Keratinocyte (primary cell): ENCODE data around the gene MYH15. TPM values are rescaled to one million over a fixed set of nuclear protein-coding genes. Genes with fewer than 3 reads are reported as not detected.

ENCODE experiments used
- DNase-seq: peaks from one replicate; pipeline ENCODE4 v3.0.0-alpha.2; 2011; ENCODE audit warnings: low read depth, missing footprints, low spot score
- FAIRE-seq: peaks from 2 replicates; lab custom pipeline; 2011; peaks lifted over from hg19 to GRCh38; lab: Jason Lieb, UNC
- H2AFZ ChIP-seq: 2 replicates; pipeline ENCODE4 v1.6.0; 2012; ENCODE audit warnings: low read length, control low read depth, inconsistent platforms; ENCODE audit not compliant: control insufficient read depth
- H3K27ac ChIP-seq: 2 replicates; pipeline ENCODE4 v1.5.1; 2011; ENCODE audit warnings: low read length; ENCODE audit not compliant: control insufficient read depth, insufficient read depth
- H3K27me3 ChIP-seq: 3 replicates; pipeline ENCODE4 v1.6.0; 2011; ENCODE audit warnings: low read length; ENCODE audit not compliant: control insufficient read depth, insufficient read depth; ENCODE audit errors: extremely low read depth
- H3K36me3 ChIP-seq, 2 experiments: 2 replicates in 1 of 2; 3 replicates in 1 of 2; pipeline ENCODE4 v1.5.1; 2011; ENCODE audit warnings: low read length in 2 of 2, mild to moderate bottlenecking in 1 of 2; ENCODE audit not compliant: control insufficient read depth in 2 of 2, insufficient read depth in 2 of 2; ENCODE audit errors: extremely low read depth in 1 of 2
- H3K4me1 ChIP-seq: 3 replicates; pipeline ENCODE4 v1.5.1; 2011; ENCODE audit warnings: low read length; ENCODE audit not compliant: control insufficient read depth, insufficient read depth; ENCODE audit errors: extremely low read depth
- H3K4me2 ChIP-seq: 3 replicates; pipeline ENCODE4 v1.6.0; 2011; ENCODE audit warnings: low read depth, low read length; ENCODE audit not compliant: control insufficient read depth, insufficient read depth; ENCODE audit errors: extremely low read depth
- H3K4me3 ChIP-seq, 3 experiments: fragments of 200-600 bp in 1 of 3; sonication (generic) in 1 of 3; 2 replicates in 2 of 3; 3 replicates in 1 of 3; pipeline ENCODE4 v1.5.1; 2011 to 2016; ENCODE audit warnings: low read length in 3 of 3, mild to moderate bottlenecking in 3 of 3, control low read depth in 2 of 3, inconsistent platforms in 1 of 3, low read depth in 1 of 3, mixed read lengths in 1 of 3, mixed run types in 1 of 3, moderate library complexity in 1 of 3; ENCODE audit not compliant: control insufficient read depth in 2 of 3, insufficient read depth in 2 of 3; ENCODE audit errors: extremely low read depth in 1 of 3
- H3K79me2 ChIP-seq: 2 replicates; pipeline ENCODE4 v1.6.0; 2012; ENCODE audit warnings: low read length; ENCODE audit not compliant: control insufficient read depth, insufficient read depth
- H3K9ac ChIP-seq: 3 replicates; pipeline ENCODE4 v1.6.0; 2011; ENCODE audit warnings: low read length; ENCODE audit not compliant: control insufficient read depth, insufficient read depth; ENCODE audit errors: extremely low read depth
- H3K9me1 ChIP-seq: 3 replicates; pipeline ENCODE4 v1.6.0; 2011; ENCODE audit warnings: low read length; ENCODE audit not compliant: control insufficient read depth, insufficient read depth; ENCODE audit errors: extremely low read depth
- H3K9me3 ChIP-seq: 2 replicates; pipeline ENCODE4 v1.5.1; 2012; ENCODE audit warnings: low read depth, low read length; ENCODE audit not compliant: control insufficient read depth
- H4K20me1 ChIP-seq: 3 replicates; pipeline ENCODE4 v1.6.0; 2011; ENCODE audit warnings: low read length; ENCODE audit not compliant: control insufficient read depth, insufficient read depth; ENCODE audit errors: extremely low read depth
- CTCF ChIP-seq, 3 experiments: IDR thresholded peaks in 1 of 3; conservative IDR thresholded peaks in 1 of 3; optimal IDR thresholded peaks in 1 of 3; 2 replicates in 2 of 3; 3 replicates in 1 of 3; pipeline versions ENCODE3 to v1.5.1; 2011; ENCODE audit warnings: low read length in 3 of 3, mild to moderate bottlenecking in 3 of 3, moderate library complexity in 2 of 3, control low read depth in 1 of 3, inconsistent platforms in 1 of 3; ENCODE audit not compliant: insufficient read depth in 2 of 3; ENCODE audit errors: extremely low read depth in 1 of 3
- EZH2 ChIP-seq: IDR thresholded peaks from one replicate; pipeline ENCODE4 v1.6.1; 2012; ENCODE audit warnings: inconsistent platforms, mild to moderate bottlenecking, low read length, moderate library complexity
- dilution Hi-C: fragments of 300-500 bp; cut with MboI; formaldehyde crosslinking; loops from one replicate; pipeline ENCODE4 v1.7.0; 2020; ENCODE audit warnings: low sequenced_read_pairs; ENCODE audit not compliant: extremely low pct_ligation_motif_present
- polyA plus RNA-seq, 5 experiments: library from polyadenylated mRNA; depleted of rRNA in 3 of 5; stranded (reverse) in 3 of 5; stranded (forward) in 1 of 5; unstranded in 1 of 5; fragments of >200 nt; gene quantifications; 1 replicate in 1 of 5; 2 replicates in 3 of 5; 3 replicates in 1 of 5; pipeline versions ENCODE4 v1.2.1 to v1.2.3, GENCODE V29; 2011 to 2012; ENCODE audit warnings: missing spikeins in 2 of 5, low read depth in 1 of 5, low replicate concordance in 1 of 5

MYH15 gene
- polyA plus RNA-seq, 1 donor (not counting 4 experiments of a cell fraction or from before 2014, with no cell fraction given) = 0.87 TPM

- Histone ChIP-seq H2AFZ (no peak overlapping the region), H3K4me1 (no peaks in the 10 kb centered on the region), H4K20me1 (no peaks in the 10 kb centered on the region), H3K4me2 (no peak overlapping the region), H3K9me3 (no peaks in the 10 kb centered on the region), H3K79me2 (no peaks in the 10 kb centered on the region), H3K36me3 (no peaks in the 10 kb centered on the region), H3K9ac (no peak overlapping the region), H3K27me3 (no peaks in the 10 kb centered on the region), H3K4me3 (no peak overlapping the region), H3K9me1 (no peaks in the 10 kb centered on the region), H3K27ac (no peak overlapping the region)
- peak; percentile 48 for FAIRE-seq
- dilution Hi-C loops = no loop called here
- DNase-seq = no peak
- TF ChIP-seq CTCF (optimal IDR thresholded peaks at IDR 0.05 in 1 of 3, IDR thresholded peaks at IDR 0.05 in 1 of 3, conservative IDR thresholded peaks at IDR 0.05 in 1 of 3; ENCODE audit: extremely low read depth in 1 of 3, insufficient read depth in 2 of 3, low read length in 3 of 3) (no peak), EZH2 (no peak)
These were observed 71.9 kb downstream of the MYH15 start for GRCh38 chr3:108438542-108438941.

GRCh38 chr3:108437439-108437838 lies 73.0 kb downstream of the MYH15 start:
- FAIRE-seq (no peak), DNase-seq (no peak)
- H3K4me1 ChIP-seq = no peaks in the 10 kb centered on the region

More at GRCh38 chr3:108437439-108437838, 73.0 kb downstream of the MYH15 start:
- no peaks in the 10 kb centered on the region for H3K36me3 ChIP-seq
- dilution Hi-C loops = no loop called here
- H2AFZ ChIP-seq = no peak overlapping the region
- H3K79me2 ChIP-seq = no peaks in the 10 kb centered on the region
- H3K9me3 ChIP-seq = no peaks in the 10 kb centered on the region
- H3K4me2 ChIP-seq = no peak overlapping the region
- no peak for TF ChIP-seq EZH2
- TF ChIP-seq CTCF (optimal IDR thresholded peaks at IDR 0.05 in 1 of 3, IDR thresholded peaks at IDR 0.05 in 1 of 3, conservative IDR thresholded peaks at IDR 0.05 in 1 of 3; ENCODE audit: extremely low read depth in 1 of 3, insufficient read depth in 2 of 3, low read length in 3 of 3) = peak in 1 of 3 experiments; percentile 1
- H3K9me1 ChIP-seq = no peaks in the 10 kb centered on the region
- H3K9ac ChIP-seq = no peak overlapping the region
- H3K4me3 ChIP-seq = no peak overlapping the region
- H3K27ac ChIP-seq = no peak overlapping the region
- no peaks in the 10 kb centered on the region for H3K27me3 ChIP-seq
- H4K20me1 ChIP-seq = no peaks in the 10 kb centered on the region
